Loucy (cell line): Measurements from ENCODE around the gene FGD6.

ENCODE experiments used
- H2AFZ ChIP-seq: fragments of 200-600 bp; sonication (generic); 2 replicates; pipeline ENCODE4 v1.6.0; 2016; ENCODE audit warnings: antibody characterized with exemption, mild to moderate bottlenecking, low read length, moderate library complexity
- H3F3A ChIP-seq: fragments of 200-600 bp; 2 replicates; pipeline ENCODE4 v1.6.0; 2016; ENCODE audit warnings: antibody characterized with exemption, low read depth, mild to moderate bottlenecking
- H3K27me3 ChIP-seq: fragments of 200-600 bp; sonication (generic); 2 replicates; pipeline ENCODE4 v1.6.1; 2014; ENCODE audit warnings: low read length, mild to moderate bottlenecking; ENCODE audit not compliant: insufficient read depth, poor library complexity, severe bottlenecking
- H3K36me3 ChIP-seq: fragments of 200-600 bp; sonication (generic); 2 replicates; pipeline ENCODE4 v1.6.1; 2016; ENCODE audit warnings: low read length; ENCODE audit not compliant: insufficient read depth
- H3K4me1 ChIP-seq: fragments of 200-600 bp; sonication (generic); 2 replicates; pipeline ENCODE4 v1.5.1; 2014; ENCODE audit warnings: low read length, mild to moderate bottlenecking; ENCODE audit not compliant: insufficient read depth, poor library complexity, severe bottlenecking
- H3K4me2 ChIP-seq: fragments of 200-600 bp; sonication (generic); 2 replicates; pipeline ENCODE4 v1.6.0; 2014; ENCODE audit warnings: antibody characterized with exemption, low read length, low read depth, mild to moderate bottlenecking; ENCODE audit not compliant: poor library complexity, severe bottlenecking
- H3K4me3 ChIP-seq: fragments of 200-600 bp; sonication (generic); 2 replicates; pipeline ENCODE4 v1.5.1; 2014; ENCODE audit warnings: low read length, mild to moderate bottlenecking, mixed read lengths; ENCODE audit not compliant: poor library complexity, severe bottlenecking
- H3K79me2 ChIP-seq: fragments of 200-600 bp; sonication (generic); 2 replicates; pipeline ENCODE4 v1.6.1; 2014; ENCODE audit warnings: low read length; ENCODE audit not compliant: insufficient read depth
- H3K9ac ChIP-seq: fragments of 200-600 bp; sonication (generic); 2 replicates; pipeline ENCODE4 v1.6.0; 2014; ENCODE audit warnings: mild to moderate bottlenecking, low read depth, low read length, moderate library complexity; ENCODE audit not compliant: poor library complexity, severe bottlenecking
- H3K9me2 ChIP-seq: fragments of 200-600 bp; sonication (generic); replicated peaks from 2 replicates; pipeline ENCODE4 v1.6.1; 2016; ENCODE audit warnings: low read depth, low read length, mixed read lengths
- H3K9me3 ChIP-seq: fragments of 200-600 bp; sonication (generic); 2 replicates; pipeline ENCODE4 v1.6.1; 2014; ENCODE audit warnings: mild to moderate bottlenecking, antibody characterized with exemption, low read length, low read depth; ENCODE audit not compliant: insufficient read depth
- H4K20me1 ChIP-seq: fragments of 200-600 bp; sonication (generic); 2 replicates; pipeline ENCODE4 v1.6.0; 2014; ENCODE audit warnings: antibody characterized with exemption, low read length, mild to moderate bottlenecking; ENCODE audit not compliant: insufficient read depth, poor library complexity, severe bottlenecking
- EZH2phosphoT487 ChIP-seq: fragments of 200-600 bp; IDR thresholded peaks from 2 replicates; pipeline ENCODE4 v1.6.1; 2018; ENCODE audit warnings: antibody characterized with exemption, mild to moderate bottlenecking, moderate library complexity, borderline replicate concordance
- TF ChIP-seq, protein P1 (sequence below): fragments of 200-600 bp; sonication (generic); conservative IDR thresholded peaks from 2 replicates; pipeline ENCODE4 v1.5.1; 2014; ENCODE audit warnings: mild to moderate bottlenecking, antibody characterized with exemption, low read length

The FGD6 gene

DNA sequence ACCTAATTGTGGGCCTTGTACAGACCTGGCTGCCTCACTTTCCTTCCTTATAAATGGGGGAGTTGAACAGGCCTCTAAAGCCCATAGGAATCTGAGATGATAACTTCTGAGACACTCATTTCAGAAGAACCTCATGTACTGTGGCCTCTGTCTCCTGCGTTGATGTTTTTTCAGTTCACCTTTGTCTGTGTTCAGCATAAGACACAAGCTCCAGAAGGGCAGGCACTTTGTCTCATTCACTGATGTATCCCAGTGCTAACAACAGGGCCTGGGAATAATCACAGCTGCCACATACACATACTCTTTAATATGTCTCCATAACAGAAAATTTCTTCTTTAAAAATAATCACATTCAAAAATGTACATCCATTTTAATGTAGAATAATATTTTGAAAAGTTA, 3.3 kb downstream of the FGD6 start:
- H3K9me2 ChIP-seq: no peaks in the 10 kb centered on the region
- no peaks in the 10 kb centered on the region for H3K27me3 ChIP-seq
- peaks cover 8% of the 10 kb centered on the region for H4K20me1 ChIP-seq
- H3K4me2 ChIP-seq: peak overlapping the region; percentile 29
- no peak overlapping the region for H3K9ac ChIP-seq
- no peaks in the 10 kb centered on the region for H3F3A ChIP-seq
- TF ChIP-seq EZH2phosphoT487: no peak
- TF ChIP-seq, protein P1, sequence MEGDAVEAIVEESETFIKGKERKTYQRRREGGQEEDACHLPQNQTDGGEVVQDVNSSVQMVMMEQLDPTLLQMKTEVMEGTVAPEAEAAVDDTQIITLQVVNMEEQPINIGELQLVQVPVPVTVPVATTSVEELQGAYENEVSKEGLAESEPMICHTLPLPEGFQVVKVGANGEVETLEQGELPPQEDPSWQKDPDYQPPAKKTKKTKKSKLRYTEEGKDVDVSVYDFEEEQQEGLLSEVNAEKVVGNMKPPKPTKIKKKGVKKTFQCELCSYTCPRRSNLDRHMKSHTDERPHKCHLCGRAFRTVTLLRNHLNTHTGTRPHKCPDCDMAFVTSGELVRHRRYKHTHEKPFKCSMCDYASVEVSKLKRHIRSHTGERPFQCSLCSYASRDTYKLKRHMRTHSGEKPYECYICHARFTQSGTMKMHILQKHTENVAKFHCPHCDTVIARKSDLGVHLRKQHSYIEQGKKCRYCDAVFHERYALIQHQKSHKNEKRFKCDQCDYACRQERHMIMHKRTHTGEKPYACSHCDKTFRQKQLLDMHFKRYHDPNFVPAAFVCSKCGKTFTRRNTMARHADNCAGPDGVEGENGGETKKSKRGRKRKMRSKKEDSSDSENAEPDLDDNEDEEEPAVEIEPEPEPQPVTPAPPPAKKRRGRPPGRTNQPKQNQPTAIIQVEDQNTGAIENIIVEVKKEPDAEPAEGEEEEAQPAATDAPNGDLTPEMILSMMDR: no peak
- no peaks in the 10 kb centered on the region for H3K9me3 ChIP-seq
- H3K36me3 ChIP-seq: no peaks in the 10 kb centered on the region
- H3K79me2 ChIP-seq: peaks cover 26% of the 10 kb centered on the region
- no peak overlapping the region for H3K4me3 ChIP-seq
- no peak overlapping the region; the same call in 1 of the 2 replicates for H2AFZ ChIP-seq
- peaks cover 23% of the 10 kb centered on the region for H3K4me1 ChIP-seq

DNA sequence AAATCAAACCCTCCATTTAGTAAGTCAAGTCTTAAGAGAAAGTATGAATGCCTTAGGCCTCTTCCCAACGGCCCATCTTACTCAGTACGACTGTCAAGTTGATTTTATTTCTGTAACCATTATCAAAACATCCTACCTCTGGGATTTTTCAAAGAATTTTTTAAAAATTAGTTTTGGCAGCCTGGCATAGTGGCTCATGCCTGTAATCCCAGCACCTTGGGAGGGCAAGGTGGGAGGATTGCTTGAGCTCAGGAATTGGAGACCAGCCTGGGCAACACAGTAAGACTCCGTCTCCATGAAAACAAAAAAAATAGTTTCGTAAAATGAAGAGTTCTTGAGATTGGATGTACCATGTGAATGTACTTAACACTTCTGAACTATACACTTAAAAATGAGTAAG, 4.1 kb downstream of the FGD6 start:
- peak overlapping the region; percentile 29 for H3K4me2 ChIP-seq

DNA sequence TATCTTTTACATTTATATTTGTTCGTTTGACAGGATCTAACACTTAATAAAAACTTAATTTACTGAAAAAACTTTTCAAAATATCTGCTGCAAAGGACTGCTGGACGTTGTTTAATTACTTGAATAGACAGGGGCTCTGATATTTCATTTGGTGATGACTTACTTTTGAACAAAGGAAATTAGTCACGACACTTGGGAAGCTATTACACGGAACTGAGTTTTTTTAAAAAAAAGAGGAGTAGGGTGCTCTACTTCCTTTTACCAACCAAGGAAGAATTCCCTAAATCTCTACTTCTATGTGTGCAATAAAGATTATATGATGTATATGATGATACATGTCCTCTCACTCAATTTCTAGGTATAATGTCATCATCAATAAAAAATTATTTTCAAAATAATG, 4.7 kb downstream of the FGD6 start:
- Histone ChIP-seq H3K9ac (no peak overlapping the region), H3K9me3 (no peaks in the 10 kb centered on the region), H3K9me2 (no peaks in the 10 kb centered on the region), H3K4me1 (peaks cover 28% of the 10 kb centered on the region), H2AFZ (no peak overlapping the region), H3K4me2 (peak overlapping the region; percentile 29), H3F3A (no peaks in the 10 kb centered on the region), H3K27me3 (no peaks in the 10 kb centered on the region), H4K20me1 (peaks cover 4% of the 10 kb centered on the region), H3K79me2 (peaks cover 14% of the 10 kb centered on the region), H3K36me3 (no peaks in the 10 kb centered on the region), H3K4me3 (no peak overlapping the region)
- TF ChIP-seq, protein P1: no peak
- TF ChIP-seq EZH2phosphoT487: no peak

More for the DNA sequence above, 4.1 kb downstream of the FGD6 start:
- TF ChIP-seq EZH2phosphoT487: no peak
- TF ChIP-seq, protein P1: no peak
- Histone ChIP-seq H4K20me1 (peaks cover 4% of the 10 kb centered on the region), H3K27me3 (no peaks in the 10 kb centered on the region), H3F3A (no peaks in the 10 kb centered on the region), H3K9ac (no peak overlapping the region), H3K4me3 (no peak overlapping the region), H3K79me2 (peaks cover 18% of the 10 kb centered on the region), H3K9me2 (no peaks in the 10 kb centered on the region), H3K9me3 (no peaks in the 10 kb centered on the region), H3K36me3 (no peaks in the 10 kb centered on the region), H3K4me1 (peaks cover 28% of the 10 kb centered on the region), H2AFZ (no peak overlapping the region)
